Measurements from ENCODE around the gene G0S2.

The G0S2 gene

GRCh38 chr1:209721323-209721722 lies 46.1 kb downstream of the G0S2 start:
- no peak for DNase-seq

GRCh38 chr1:209723265-209723664 lies 48.1 kb downstream of the G0S2 start:
- DNase-seq: no peak

- no peak for DNase-seq
Observed at GRCh38 chr1:209723756-209724693, 48.8 kb downstream of the G0S2 start.
